Stomach (tissue), 4 donors: ENCODE data around the gene PHKA2.

Experiments used
- CTCF ChIP-seq, 7 experiments: fragments of 450-650 bp in 4 of 7; fragments of 200-600 bp in 3 of 7; sonication (generic) in 3 of 7; IDR thresholded peaks; one replicate each; pipeline ENCODE4 v1.5.1; 2016 to 2019; ENCODE audit warnings: antibody characterized with exemption in 7 of 7, control low read depth in 2 of 7, mild to moderate bottlenecking in 1 of 7
- EP300 ChIP-seq: sonication (generic); formaldehyde crosslinking; IDR thresholded peaks from one replicate; pipeline ENCODE4 v1.6.1; 2017; ENCODE audit warnings: antibody characterized with exemption
- POLR2AphosphoS5 ChIP-seq, 3 donors: sonication (generic); formaldehyde crosslinking; IDR thresholded peaks; one replicate each; pipeline ENCODE4 v1.6.1; 2016; ENCODE audit warnings: antibody characterized with exemption in 3 of 3

- TF ChIP-seq CTCF (IDR thresholded peaks at IDR 0.05) (no peak), EP300 (no peak), POLR2AphosphoS5 (IDR thresholded peaks at IDR 0.05) (no peak)
Observed at GRCh38 chrX:18933617-18934016, 50.3 kb downstream of the PHKA2 start.
